Esophagus (tissue), 2 donors: Measurements from ENCODE around the gene PGLYRP1. TPM values are rescaled to one million over a fixed set of nuclear protein-coding genes. Genes with fewer than 3 reads are reported as not detected.

Experiments
- H3K27ac ChIP-seq, 2 donors: one replicate each; pipeline ENCODE4 v1.5.1; 2013; ENCODE audit warnings: low read depth in 2 of 2, mild to moderate bottlenecking in 2 of 2, inconsistent platforms in 1 of 2, low read length in 1 of 2, moderate library complexity in 1 of 2
- H3K27me3 ChIP-seq, 2 donors: one replicate each; pipeline ENCODE4 v1.6.1; 2013; ENCODE audit warnings: low read length in 2 of 2, control low read depth in 1 of 2, mild to moderate bottlenecking in 1 of 2; ENCODE audit not compliant: insufficient read depth in 2 of 2, control insufficient read depth in 1 of 2
- H3K36me3 ChIP-seq, 2 donors: one replicate each; pipeline ENCODE4 v1.6.1; 2013; ENCODE audit warnings: low read length in 1 of 2; ENCODE audit not compliant: control insufficient read depth in 2 of 2, insufficient read depth in 2 of 2
- H3K4me1 ChIP-seq, 2 donors: one replicate each; pipeline ENCODE4 v1.6.1; 2013; ENCODE audit warnings: low read length in 1 of 2; ENCODE audit not compliant: control insufficient read depth in 2 of 2, insufficient read depth in 2 of 2
- H3K4me3 ChIP-seq, 2 donors: one replicate each; pipeline ENCODE4 v1.5.1; 2013; ENCODE audit warnings: low read length in 2 of 2, mild to moderate bottlenecking in 2 of 2, low read depth in 1 of 2, moderate library complexity in 1 of 2
- H3K9me3 ChIP-seq, 2 donors: one replicate each; pipeline ENCODE4 v1.6.1; 2013; ENCODE audit warnings: mild to moderate bottlenecking in 2 of 2, low read depth in 1 of 2, low read length in 1 of 2, moderate library complexity in 1 of 2; ENCODE audit not compliant: control insufficient read depth in 2 of 2, insufficient read depth in 1 of 2
- WGBS, 2 donors: extraction: QIAGEN DNeasy Blood & Tissue Kit; methylation state at CpG; one replicate each; pipeline ENCODE4 v1.1.7; 2013; 5-methylcytosine and 5-hydroxymethylcytosine counted together
- polyA plus RNA-seq, 2 donors: library from polyadenylated mRNA; stranded (reverse); fragments of 200-250 nt; gene quantifications; one replicate each; pipeline ENCODE4 v1.2.3, GENCODE V29; 2013
- donor health status: healthy with polysubstance abuse.
- donor health status: Bipolar disorder and iron deficiency.

The PGLYRP1 gene
- polyA plus RNA-seq, 2 donors: not detected

DNA sequence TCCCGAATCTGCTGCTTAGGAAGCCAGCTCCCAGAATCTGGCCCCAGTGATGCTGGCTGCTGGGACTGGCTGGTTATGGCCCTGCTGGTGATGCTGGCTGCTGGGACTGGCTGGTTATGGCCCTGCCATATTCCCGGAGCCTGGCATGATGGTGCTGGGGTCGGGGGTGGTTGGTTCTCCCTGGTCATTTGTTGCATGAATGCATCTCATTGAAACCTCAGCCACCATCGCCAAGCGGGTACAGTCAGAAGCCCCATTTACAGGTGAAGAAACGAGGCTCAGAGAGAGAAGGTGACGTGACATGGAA lies 2.1 kb downstream of the PGLYRP1 start:
- H3K27ac ChIP-seq: peak overlapping the region in 1 of 2 donors; percentile 16
- H3K36me3 ChIP-seq: no peaks in the 10 kb centered on the region
- WGBS, 2 donors: 74 to 76% methylated on average over 7 of the region's 7 CpGs
- no peak overlapping the region for H3K4me3 ChIP-seq
- H3K27me3 ChIP-seq: no peaks in the 10 kb centered on the region
- H3K9me3 ChIP-seq: no peaks in the 10 kb centered on the region
- peaks cover 6 to 9% of the 10 kb centered on the region in 2 donors for H3K4me1 ChIP-seq

DNA sequence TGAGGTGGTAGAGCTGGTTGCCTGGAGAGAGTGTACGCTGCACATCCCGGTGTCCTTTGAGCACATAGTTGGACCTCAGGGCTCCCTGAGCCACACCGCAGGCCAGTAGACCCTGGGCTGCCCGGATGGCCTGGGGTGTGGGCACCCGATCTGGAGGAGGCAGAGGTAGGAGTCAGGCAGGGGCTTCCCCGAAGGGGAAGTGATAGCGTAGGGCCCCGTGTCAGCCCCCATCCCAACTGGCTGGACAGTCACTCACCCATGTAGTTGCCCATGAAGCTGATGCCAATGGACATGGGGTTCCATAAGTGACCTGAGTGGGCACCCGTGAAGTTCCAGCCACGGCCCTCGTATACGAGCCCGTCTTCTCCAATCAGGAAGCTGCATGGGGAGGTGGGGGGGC lies 3.6 kb downstream of the PGLYRP1 start:
- no peaks in the 10 kb centered on the region for H3K9me3 ChIP-seq
- WGBS, 2 donors: 91 to 93% methylated on average over 13 of the region's 13 CpGs
- H3K4me1 ChIP-seq: peaks cover 13 to 16% of the 10 kb centered on the region in 2 donors
- no peak overlapping the region for H3K27ac ChIP-seq
- no peak overlapping the region for H3K4me3 ChIP-seq
- H3K36me3 ChIP-seq: no peaks in the 10 kb centered on the region
- H3K27me3 ChIP-seq: no peaks in the 10 kb centered on the region

GRCh38 chr19:46018729-46019251 lies 4.1 kb downstream of the PGLYRP1 start:
- Histone ChIP-seq H3K4me1 (peaks cover 13 to 16% of the 10 kb centered on the region in 2 donors), H3K36me3 (no peaks in the 10 kb centered on the region), H3K27me3 (no peaks in the 10 kb centered on the region), H3K27ac (no peak overlapping the region), H3K4me3 (no peak overlapping the region), H3K9me3 (no peaks in the 10 kb centered on the region)
- WGBS, 2 donors: 95 to 96% methylated on average over 10 of the region's 10 CpGs

DNA sequence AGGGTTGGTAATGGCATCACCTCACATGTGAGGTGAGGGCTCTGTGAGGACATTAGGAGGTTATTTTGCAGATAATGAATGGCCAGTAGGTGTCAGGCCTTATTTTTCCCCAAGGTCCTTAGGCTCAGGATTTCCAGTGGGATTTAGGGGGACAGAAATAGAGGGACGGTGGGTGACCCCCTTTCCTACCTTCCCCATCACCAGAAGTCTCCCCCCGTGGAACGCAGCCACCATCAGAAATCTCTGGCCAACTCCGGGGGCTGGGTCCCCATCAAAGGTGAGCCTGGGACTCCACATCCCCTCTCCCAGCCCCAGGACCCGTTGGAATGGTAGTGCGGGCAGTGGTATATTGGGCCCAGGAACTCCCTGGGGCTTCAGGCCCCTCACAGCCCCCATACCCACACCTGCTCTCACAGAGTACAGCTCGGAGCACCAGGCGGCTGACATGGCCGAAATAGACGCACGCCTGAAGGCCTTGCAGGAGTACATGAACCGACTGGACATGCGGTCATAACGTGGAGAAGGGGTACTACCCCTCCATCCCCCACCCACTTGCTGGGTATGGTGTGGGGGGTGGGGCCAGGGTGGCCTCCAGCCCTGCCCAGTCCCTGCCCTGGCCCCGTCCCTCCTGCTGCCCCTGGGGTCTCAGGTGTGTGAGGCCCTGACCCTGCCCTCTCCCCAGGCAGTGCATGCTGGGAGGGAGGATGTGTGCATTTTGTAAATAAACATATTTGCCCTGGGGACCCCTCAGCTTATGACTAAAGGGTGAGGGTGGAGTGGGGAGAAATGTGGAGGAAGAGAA lies 4.8 kb downstream of the PGLYRP1 start:
- H3K27ac ChIP-seq: no peak overlapping the region
- no peak overlapping the region for H3K4me3 ChIP-seq
- no peaks in the 10 kb centered on the region for H3K36me3 ChIP-seq
- 94 to 95% methylated on average over 15 of the region's 15 CpGs for WGBS, 2 donors
- H3K9me3 ChIP-seq: no peaks in the 10 kb centered on the region
- no peaks in the 10 kb centered on the region for H3K27me3 ChIP-seq
- peaks cover 13 to 16% of the 10 kb centered on the region in 2 donors for H3K4me1 ChIP-seq

- Histone ChIP-seq H3K27ac (no peak overlapping the region), H3K9me3 (no peaks in the 10 kb centered on the region), H3K36me3 (no peaks in the 10 kb centered on the region), H3K4me3 (no peak overlapping the region), H3K4me1 (peaks cover 13 to 16% of the 10 kb centered on the region in 2 donors), H3K27me3 (no peaks in the 10 kb centered on the region)
- 43 to 45% methylated on average over 7 of the region's 7 CpGs for WGBS, 2 donors
These were observed 5.8 kb downstream of the PGLYRP1 start for GRCh38 chr19:46017095-46017429.

DNA sequence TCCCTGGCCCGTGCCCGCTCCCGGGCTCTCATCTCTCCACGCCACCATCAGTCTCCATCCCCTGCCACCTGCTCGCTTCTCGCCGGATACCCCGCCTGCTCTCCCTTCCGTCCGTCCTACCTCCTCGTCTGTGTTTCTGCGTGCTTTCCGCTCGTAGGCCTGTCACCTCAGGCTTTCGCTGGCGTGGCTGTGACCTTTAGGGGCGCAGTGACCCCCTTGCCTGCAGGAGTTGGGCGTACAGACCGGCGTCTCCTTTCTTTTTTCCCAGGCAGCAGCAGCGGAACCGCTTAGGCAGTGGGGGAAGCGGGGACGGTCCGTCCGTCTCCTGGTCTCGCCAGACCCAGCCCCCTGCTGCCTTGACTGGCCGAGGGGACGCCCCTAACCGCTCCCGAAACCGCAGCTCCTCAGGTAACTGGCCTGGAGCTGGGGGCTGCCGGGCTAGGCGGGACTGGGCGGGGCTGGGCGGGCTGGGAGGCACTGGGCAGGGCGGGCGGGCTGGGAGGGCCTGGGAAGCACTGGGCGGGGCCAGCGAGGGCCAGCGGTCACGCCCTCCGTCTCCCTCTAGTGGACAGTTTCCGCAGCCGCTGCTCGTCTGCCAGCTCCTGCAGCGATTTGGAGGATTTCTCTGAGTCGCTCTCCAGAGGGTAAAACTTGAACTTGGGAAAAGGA lies 6.3 kb downstream of the PGLYRP1 start:
- Histone ChIP-seq H3K4me3 (peak overlapping the region; percentile 70 to 71), H3K9me3 (no peaks in the 10 kb centered on the region), H3K27me3 (no peaks in the 10 kb centered on the region), H3K27ac (peak overlapping the region in 1 of 2 donors; percentile 6), H3K36me3 (no peaks in the 10 kb centered on the region), H3K4me1 (peaks cover 13% of the 10 kb centered on the region in 2 donors)
- 1% methylated on average over 46 to 48 of the region's 48 CpGs for WGBS, 2 donors

GRCh38 chr19:46015687-46016425 lies 7.0 kb downstream of the PGLYRP1 start:
- Histone ChIP-seq H3K27ac (no peak overlapping the region), H3K36me3 (no peaks in the 10 kb centered on the region), H3K9me3 (no peaks in the 10 kb centered on the region), H3K4me3 (peak overlapping the region; percentile 70 to 71), H3K4me1 (peaks cover 13% of the 10 kb centered on the region in 2 donors), H3K27me3 (no peaks in the 10 kb centered on the region)
- 4 to 5% methylated on average over 26 to 63 of the region's 63 CpGs for WGBS, 2 donors

GRCh38 chr19:46014941-46015686 lies 7.7 kb downstream of the PGLYRP1 start:
- peak overlapping the region in 1 of 2 donors; percentile 63 for H3K27ac ChIP-seq

GRCh38 chr19:46014534-46014933 lies 8.3 kb downstream of the PGLYRP1 start:
- Histone ChIP-seq H3K4me3 (peak overlapping the region; percentile 44 to 46), H3K27ac (no peak overlapping the region), H3K27me3 (no peaks in the 10 kb centered on the region), H3K36me3 (peaks cover 0 to 2% of the 10 kb centered on the region in 2 donors), H3K4me1 (peaks cover 12 to 13% of the 10 kb centered on the region in 2 donors), H3K9me3 (no peaks in the 10 kb centered on the region)
- 34 to 38% methylated on average over 8 of the region's 8 CpGs for WGBS, 2 donors

More at GRCh38 chr19:46014941-46015686, 7.7 kb downstream of the PGLYRP1 start:
- Histone ChIP-seq H3K4me3 (peak overlapping the region; percentile 46 to 70), H3K27me3 (no peaks in the 10 kb centered on the region), H3K36me3 (peaks cover 0 to 2% of the 10 kb centered on the region in 2 donors), H3K9me3 (no peaks in the 10 kb centered on the region), H3K4me1 (peaks cover 13% of the 10 kb centered on the region in 2 donors)
- 8 to 9% methylated on average over 49 to 74 of the region's 74 CpGs for WGBS, 2 donors
